ENCODE data around the gene FAM234A.
A peak's percentile ranks its signal among the peaks of the same experiment; 100 is the strongest.
"Not testable (repeated sequence)": the region's sequence is repeated elsewhere in the genome, so short reads cannot be mapped to it uniquely, and the experiment has no call there.

Gene FAM234A

GRCh38 chr16:212999-213398, 21.6 kb upstream of the FAM234A start:
- no peak overlapping the region for H3K4me3 ChIP-seq (ENCODE audit: low read depth, low read length)
- no peak for TF ChIP-seq CTCF (IDR thresholded peaks at IDR 0.05; ENCODE audit: low read depth, low read length, missing control alignments)
- no peak for DNase-seq (ENCODE audit: low read depth)

GRCh38 chr16:220021-220420, 14.6 kb upstream of the FAM234A start:
- TF ChIP-seq CTCF (IDR thresholded peaks at IDR 0.05; ENCODE audit: low read depth, low read length, missing control alignments), result no peak
- no peak overlapping the region for H3K4me3 ChIP-seq (ENCODE audit: low read depth, low read length)
- no peak for DNase-seq (ENCODE audit: low read depth)

GRCh38 chr16:228151-228851, 6.3 kb upstream of the FAM234A start:
- DNase-seq (ENCODE audit: low read depth), result no peak
- no peak for TF ChIP-seq CTCF (IDR thresholded peaks at IDR 0.05; ENCODE audit: low read depth, low read length, missing control alignments)
- peak overlapping the region; percentile 67 for H3K4me3 ChIP-seq (ENCODE audit: low read depth, low read length)

- peak; percentile 49 for DNase-seq (ENCODE audit: low read depth)
- no peak for TF ChIP-seq CTCF (IDR thresholded peaks at IDR 0.05; ENCODE audit: low read depth, low read length, missing control alignments)
- peak within 1 kb of the TSS; percentile 67 for H3K4me3 ChIP-seq (ENCODE audit: low read depth, low read length)
Observed at GRCh38 chr16:228852-229730, 5.5 kb upstream of the FAM234A start, which contains the start of gene LUC7L. Gene LUC7L, minus strand, starts transcription at chr16:229449. Its CDS starts 110 bp downstream, at chr16:229339.

GRCh38 chr16:229731-230281, 4.8 kb upstream of the FAM234A start:
- TF ChIP-seq CTCF (IDR thresholded peaks at IDR 0.05; ENCODE audit: low read depth, low read length, missing control alignments), result no peak
- no peak for DNase-seq (ENCODE audit: low read depth)

GRCh38 chr16:230351-230750, 4.3 kb upstream of the FAM234A start:
- DNase-seq (ENCODE audit: low read depth); H3K4me3 ChIP-seq (ENCODE audit: low read depth, low read length): not testable (repeated sequence)

More at GRCh38 chr16:229731-230281, 4.8 kb upstream of the FAM234A start:
- peak overlapping the region; percentile 67; the same call in 1 of the 2 replicates for H3K4me3 ChIP-seq (ENCODE audit: low read depth, low read length)

- no peak for DNase-seq (ENCODE audit: low read depth)
- H3K4me3 ChIP-seq (ENCODE audit: low read depth, low read length), result no peak overlapping the region
- no peak for TF ChIP-seq CTCF (IDR thresholded peaks at IDR 0.05; ENCODE audit: low read depth, low read length, missing control alignments)
Observed at GRCh38 chr16:230949-231348, 3.7 kb upstream of the FAM234A start.
